Daoy (cell line): ENCODE results near the gene TIMP2. TPM values are rescaled to one million over a fixed set of nuclear protein-coding genes. Genes with fewer than 3 reads are reported as not detected.
"Not testable (repeated sequence)": the region's sequence is repeated elsewhere in the genome, so short reads cannot be mapped to it uniquely, and the experiment has no call there.

Experiments
- DNase-seq: peaks from one replicate; pipeline ENCODE4 v3.0.0-alpha.2; 2015; ENCODE audit warnings: low read depth
- total RNA-seq: library from RNA; depleted of rRNA; stranded (reverse); fragments of >200 nt; shearing (Covaris generic); gene quantifications from 2 replicates; pipeline ENCODE4 v1.2.3, GENCODE V29; 2014; rRNA removed

TIMP2 gene
- 47.2 and 53.1 TPM in 2 replicates for total RNA-seq

- DNase-seq, result peak; percentile 89
These were observed at the start of gene TIMP2 for GRCh38 chr17:78925234-78925633. Gene TIMP2, minus strand, starts transcription at chr17:78925387. Its CDS starts 299 bp downstream, at chr17:78925088.

GRCh38 chr17:78973792-78974520 lies 48.8 kb upstream of the TIMP2 start:
- DNase-seq, result no peak

- peak; percentile 36 for DNase-seq
These were observed 48.0 kb upstream of the TIMP2 start for GRCh38 chr17:78973196-78973595.

GRCh38 chr17:78972507-78973105 lies 47.4 kb upstream of the TIMP2 start:
- no peak for DNase-seq

GRCh38 chr17:78971756-78972506 lies 46.7 kb upstream of the TIMP2 start:
- no peak for DNase-seq

GRCh38 chr17:78970834-78971755 lies 45.9 kb upstream of the TIMP2 start:
- DNase-seq, result peak; percentile 84

- DNase-seq, result no peak
These were observed 44.7 kb upstream of the TIMP2 start for GRCh38 chr17:78969865-78970264.

GRCh38 chr17:78967782-78968362 lies 42.7 kb upstream of the TIMP2 start:
- peak; percentile 35 for DNase-seq

- DNase-seq, result no peak
These were observed 41.9 kb upstream of the TIMP2 start for GRCh38 chr17:78966910-78967600.

- no peak for DNase-seq
These were observed 41.1 kb upstream of the TIMP2 start for GRCh38 chr17:78966123-78966813.

- DNase-seq, result no peak
These were observed 40.3 kb upstream of the TIMP2 start for GRCh38 chr17:78965491-78965924.

GRCh38 chr17:78963378-78963777 lies 38.2 kb upstream of the TIMP2 start:
- no peak for DNase-seq

- not testable (repeated sequence) for DNase-seq
These were observed 37.8 kb upstream of the TIMP2 start for GRCh38 chr17:78962984-78963348.

GRCh38 chr17:78962345-78962983 lies 37.3 kb upstream of the TIMP2 start:
- DNase-seq, result peak; percentile 66

- DNase-seq, result no peak
These were observed 36.4 kb upstream of the TIMP2 start for GRCh38 chr17:78961571-78961970.

- no peak for DNase-seq
These were observed 35.7 kb upstream of the TIMP2 start for GRCh38 chr17:78960928-78961327.

- no peak for DNase-seq
These were observed 34.6 kb upstream of the TIMP2 start for GRCh38 chr17:78959803-78960202.

GRCh38 chr17:78958641-78959127 lies 33.5 kb upstream of the TIMP2 start:
- peak; percentile 69 for DNase-seq

GRCh38 chr17:78957128-78957527 lies 31.9 kb upstream of the TIMP2 start:
- DNase-seq, result peak; percentile 87
